DND-41 (cell line): ENCODE measurements around the gene RNF2.

Source experiments
- ATAC-seq: fragments of 200-7000 bp; cut with Tn5 transposase; 3 replicates; pipeline ENCODE4 v1.9.1; 2021; ENCODE audit warnings: low read depth; ENCODE audit not compliant: insufficient read depth
- DNase-seq: peaks from one replicate; pipeline ENCODE4 v3.0.0-alpha.2; 2020
- H2AFZ ChIP-seq: 2 replicates; pipeline ENCODE4 v1.6.0; 2012; ENCODE audit warnings: low read depth, low read length
- H3K27ac ChIP-seq: 2 replicates; pipeline ENCODE4 v1.5.1; 2012; ENCODE audit warnings: low read length, inconsistent platforms
- H3K27me3 ChIP-seq: fragments of 200-600 bp; sonication (generic); 2 replicates; pipeline ENCODE4 v1.6.0; 2012; ENCODE audit warnings: low read length, mild to moderate bottlenecking, inconsistent platforms; ENCODE audit not compliant: insufficient read depth, poor library complexity
- H3K36me3 ChIP-seq: 2 replicates; pipeline ENCODE4 v1.5.1; 2012; ENCODE audit warnings: low read length, inconsistent platforms; ENCODE audit not compliant: insufficient read depth
- H3K4me1 ChIP-seq: 2 replicates; pipeline ENCODE4 v1.5.1; 2012; ENCODE audit warnings: mild to moderate bottlenecking, low read length; ENCODE audit not compliant: insufficient read depth
- H3K4me2 ChIP-seq: 2 replicates; pipeline ENCODE4 v1.6.0; 2012; ENCODE audit warnings: mild to moderate bottlenecking, moderate library complexity, low read length, inconsistent platforms; ENCODE audit not compliant: insufficient read depth
- H3K4me3 ChIP-seq, 2 experiments: fragments of 200-600 bp in 1 of 2; shearing (Covaris generic) in 1 of 2; 2 replicates each; pipeline ENCODE4 v1.5.1; 2012 to 2016; ENCODE audit warnings: inconsistent platforms in 2 of 2, low read length in 2 of 2, mild to moderate bottlenecking in 2 of 2, low read depth in 1 of 2, moderate library complexity in 1 of 2
- H3K79me2 ChIP-seq: 2 replicates; pipeline ENCODE4 v1.6.0; 2012; ENCODE audit warnings: low read length, inconsistent platforms; ENCODE audit not compliant: insufficient read depth
- H3K9ac ChIP-seq: 2 replicates; pipeline ENCODE4 v1.6.0; 2012; ENCODE audit warnings: low read depth, mild to moderate bottlenecking, inconsistent platforms, low read length, moderate library complexity
- H3K9me3 ChIP-seq: 2 replicates; pipeline ENCODE4 v1.5.1; 2012; ENCODE audit warnings: low read length, moderate library complexity, mild to moderate bottlenecking, inconsistent platforms; ENCODE audit not compliant: insufficient read depth, severe bottlenecking
- H4K20me1 ChIP-seq: 2 replicates; pipeline ENCODE4 v1.6.0; 2012; ENCODE audit warnings: low read length; ENCODE audit not compliant: insufficient read depth
- CTCF ChIP-seq: IDR thresholded peaks from 2 replicates; pipeline ENCODE4 v1.5.1; 2012; ENCODE audit warnings: borderline replicate concordance, low read length, moderate library complexity, mild to moderate bottlenecking; ENCODE audit not compliant: poor library complexity, severe bottlenecking; ENCODE audit errors: extremely low read depth
- EZH2 ChIP-seq: IDR thresholded peaks from 3 replicates; pipeline ENCODE4 v1.6.1; 2012; ENCODE audit warnings: borderline replicate concordance, low read depth, mild to moderate bottlenecking, moderate library complexity, low read length, inconsistent platforms; ENCODE audit not compliant: severe bottlenecking

The RNF2 gene

DNA sequence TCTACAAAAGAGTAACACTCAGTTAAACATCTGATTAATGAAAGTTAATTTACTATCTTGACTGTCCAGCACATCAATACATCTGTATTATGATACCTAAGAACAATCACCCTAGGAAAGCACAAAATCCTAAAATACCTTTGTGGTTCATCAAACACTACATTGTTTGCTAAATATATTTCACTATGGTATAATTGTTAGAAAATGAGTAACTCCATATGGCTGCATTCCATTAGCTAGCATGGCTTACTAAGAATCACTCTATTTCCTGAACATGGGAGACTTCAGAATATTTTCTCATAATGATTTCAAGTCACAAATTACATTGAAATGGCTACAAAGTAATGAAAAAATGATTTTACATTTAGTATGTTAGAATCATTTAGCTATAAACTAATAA lies 98.9 kb downstream of the RNF2 start:
- ATAC-seq = no peak
- H2AFZ ChIP-seq = no peak overlapping the region
- H3K79me2 ChIP-seq = no peaks in the 10 kb centered on the region
- H3K9ac ChIP-seq = no peak overlapping the region
- no peak for TF ChIP-seq EZH2
- TF ChIP-seq CTCF = no peak
- H3K36me3 ChIP-seq = peaks cover 54% of the 10 kb centered on the region
- no peak for DNase-seq
- H3K27ac ChIP-seq = no peak overlapping the region
- H3K4me3 ChIP-seq = no peak overlapping the region
- no peaks in the 10 kb centered on the region for H4K20me1 ChIP-seq
- H3K4me2 ChIP-seq = no peak overlapping the region
- H3K27me3 ChIP-seq = no peaks in the 10 kb centered on the region
- no peaks in the 10 kb centered on the region for H3K9me3 ChIP-seq
- H3K4me1 ChIP-seq = no peaks in the 10 kb centered on the region

DNA sequence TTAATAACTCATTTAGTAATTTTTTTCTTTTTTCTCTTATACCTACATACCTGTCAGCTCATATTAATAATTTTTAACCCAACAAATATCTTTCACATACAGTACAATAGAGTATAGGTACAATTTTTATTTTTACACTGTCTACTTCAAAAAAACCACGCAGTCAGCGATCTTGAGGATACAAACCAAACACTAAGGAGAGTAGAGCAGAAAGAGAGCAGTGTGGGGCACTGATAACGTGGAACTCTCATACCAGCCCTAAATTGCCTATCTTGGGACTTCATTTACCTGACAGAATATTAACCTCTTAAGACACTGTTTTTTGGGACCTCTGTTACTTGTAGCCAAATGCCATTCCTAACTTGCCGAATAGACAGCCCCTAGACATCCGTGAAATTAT lies 105.9 kb downstream of the RNF2 start:
- peaks cover 31% of the 10 kb centered on the region for H3K36me3 ChIP-seq
- no peak for ATAC-seq
- no peak overlapping the region for H3K27ac ChIP-seq

More for the DNA sequence above, 105.9 kb downstream of the RNF2 start:
- TF ChIP-seq CTCF (no peak), EZH2 (no peak)
- no peak overlapping the region for H3K9ac ChIP-seq
- no peak for DNase-seq
- H3K9me3 ChIP-seq = no peaks in the 10 kb centered on the region
- no peaks in the 10 kb centered on the region for H3K27me3 ChIP-seq
- no peaks in the 10 kb centered on the region for H4K20me1 ChIP-seq
- H3K79me2 ChIP-seq = peaks cover 14% of the 10 kb centered on the region
- peaks cover 16% of the 10 kb centered on the region for H3K4me1 ChIP-seq
- H3K4me2 ChIP-seq = no peak overlapping the region
- H2AFZ ChIP-seq = no peak overlapping the region
- H3K4me3 ChIP-seq = no peak overlapping the region
